CD8-positive, alpha-beta memory T cell (primary cell): ENCODE results near the gene NFATC3. TPM values are rescaled to one million over a fixed set of nuclear protein-coding genes. Genes with fewer than 3 reads are reported as not detected.

Experiments
- CTCF ChIA-PET: fragments of 350-600 bp; sonication (Branson Sonifier 250); formaldehyde crosslinking; loops from one replicate; lab custom pipeline; 2021; ENCODE audit warnings: antibody characterized with exemption; lab: Charles Lee
- POLR2A ChIA-PET: fragments of 350-600 bp; sonication (Branson Sonifier 250); formaldehyde crosslinking; loops from one replicate; lab custom pipeline; 2021; ENCODE audit warnings: antibody characterized with exemption; lab: Charles Lee
- DNase-seq, 5 donors: peaks; one replicate each; pipeline versions ENCODE4 v3.0.0 to v3.0.0-alpha.2; 2020 to 2022; ENCODE audit warnings: mixed read lengths in 1 of 5
- H3K27ac ChIP-seq: one replicate; pipeline ENCODE4 v1.7.0; 2013; ENCODE audit warnings: low read depth, mild to moderate bottlenecking, low read length, moderate library complexity
- H3K27me3 ChIP-seq: 2 replicates; pipeline ENCODE4 v1.7.0; 2013; ENCODE audit warnings: low read length, mild to moderate bottlenecking; ENCODE audit not compliant: insufficient read depth, poor library complexity, severe bottlenecking
- H3K36me3 ChIP-seq: 2 replicates; pipeline ENCODE4 v1.7.0; 2013; ENCODE audit warnings: mild to moderate bottlenecking, low read length, moderate library complexity; ENCODE audit not compliant: insufficient read depth
- H3K4me1 ChIP-seq: 2 replicates; pipeline ENCODE4 v1.7.0; 2013; ENCODE audit warnings: mild to moderate bottlenecking, low read length, moderate library complexity; ENCODE audit not compliant: insufficient read depth
- H3K4me3 ChIP-seq: 2 replicates; pipeline ENCODE4 v1.7.0; 2013; ENCODE audit warnings: mild to moderate bottlenecking, low read length
- H3K9me3 ChIP-seq: 2 replicates; pipeline ENCODE4 v1.7.0; 2013; ENCODE audit warnings: mild to moderate bottlenecking, low read length
- H3K27ac Mint-ChIP-seq, 8 donors: one replicate each; pipeline ENCODE4 v1.8.0; 2020 to 2021; ENCODE audit warnings: mixed read lengths in 8 of 8, mild to moderate bottlenecking in 6 of 8, inconsistent platforms in 3 of 8, moderate library complexity in 3 of 8
- H3K27me3 Mint-ChIP-seq, 2 donors: one replicate each; pipeline ENCODE4 v1.8.0; 2020 to 2021; ENCODE audit warnings: mixed read lengths in 2 of 2, mild to moderate bottlenecking in 1 of 2, moderate library complexity in 1 of 2
- H3K36me3 Mint-ChIP-seq, 3 donors: one replicate each; pipeline ENCODE4 v1.8.0; 2020 to 2021; ENCODE audit warnings: mixed read lengths in 3 of 3, inconsistent platforms in 1 of 3, mild to moderate bottlenecking in 1 of 3
- H3K4me1 Mint-ChIP-seq, 3 donors: one replicate each; pipeline ENCODE4 v1.8.0; 2020 to 2021; ENCODE audit warnings: mixed read lengths in 3 of 3, inconsistent platforms in 1 of 3, mild to moderate bottlenecking in 1 of 3
- H3K4me3 Mint-ChIP-seq, 7 donors: one replicate each; pipeline ENCODE4 v1.8.0; 2020 to 2021; ENCODE audit warnings: mixed read lengths in 7 of 7, mild to moderate bottlenecking in 6 of 7, moderate library complexity in 4 of 7, inconsistent platforms in 2 of 7
- H3K9me3 Mint-ChIP-seq, 5 donors: one replicate each; pipeline ENCODE4 v1.8.0; 2020 to 2022; ENCODE audit warnings: mixed read lengths in 5 of 5, mild to moderate bottlenecking in 3 of 5, moderate library complexity in 2 of 5, inconsistent platforms in 1 of 5
- polyA plus RNA-seq: library from polyadenylated mRNA; unstranded; fragments of 300-500 nt; fragmentation: Illumina TruSeq; gene quantifications from one replicate; pipeline ENCODE4 v1.2.3, GENCODE V29; 2021
- total RNA-seq, 2 experiments: library from RNA; stranded (reverse); gene quantifications; one replicate each; pipeline ENCODE4 v1.2.3, GENCODE V29; 2021

Gene NFATC3
- total and polyA plus RNA-seq, 3 experiments from 2014 or later, result 91.1 to 120 (median 95.9) TPM

DNA sequence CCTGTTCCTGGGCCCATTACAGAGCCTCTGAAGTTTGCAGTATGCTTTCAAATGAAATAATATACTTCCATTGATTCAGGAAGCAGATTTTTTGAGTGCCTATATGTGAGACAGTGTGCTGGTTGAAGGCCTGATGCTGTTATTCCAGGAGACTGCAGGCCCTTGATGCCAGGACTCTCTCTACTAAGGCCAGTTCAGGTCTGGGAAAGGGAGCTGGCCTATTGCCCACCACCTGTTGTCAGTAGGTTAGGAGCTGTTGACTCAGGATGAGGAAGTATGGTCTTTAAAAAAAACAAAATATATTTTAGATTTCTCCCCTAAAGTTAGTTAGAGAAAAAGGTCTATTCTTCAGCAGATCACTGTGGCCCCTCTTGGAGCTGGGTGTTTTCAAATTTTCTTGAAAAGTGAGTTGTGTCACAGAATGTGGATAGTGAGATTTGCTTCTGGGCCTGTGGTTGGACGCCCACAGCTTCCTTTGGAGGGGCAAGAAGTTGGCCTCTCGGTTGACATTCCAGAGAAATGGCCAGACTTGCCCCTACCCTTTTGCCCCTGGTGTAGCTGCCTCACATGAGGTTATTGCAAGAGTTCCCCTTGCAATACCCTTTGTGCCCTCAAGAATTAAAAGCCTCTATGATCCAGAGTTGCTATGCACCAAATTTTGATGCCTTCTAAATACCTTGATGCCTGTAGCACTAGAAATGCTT, 142.8 kb downstream of the NFATC3 start:
- Mint-ChIP-seq H3K4me1 (peaks cover 22 to 40% (median 39%) of the 10 kb centered on the region in 3 donors), H3K4me3 (peak overlapping the region in 2 of 7 donors; percentile 10 to 46), H3K9me3 (no peaks in the 10 kb centered on the region), H3K36me3 (peaks cover 0 to 54% (median 0%) of the 10 kb centered on the region in 3 donors), H3K27me3 (peaks cover 0 to 4% of the 10 kb centered on the region in 2 donors), H3K27ac (peak overlapping the region in 7 of 8 donors; percentile 38 to 85 (median 74))
- no peak overlapping the region for H3K27ac ChIP-seq
- DNase-seq, result no peak
- H3K27me3 ChIP-seq, result no peaks in the 10 kb centered on the region
- ChIA-PET POLR2A (interaction anchor here (1.5 kb wide), 1 partner anchor 135 kb away, joined by 7 read pairs; no protein-coding TSS in a partner anchor), CTCF (interaction anchor here (0.7 to 2.9 kb wide), 14 partner anchors 9 to 707 kb away, joined by 3 to 12 read pairs (median 4); partner anchors contain the start of genes PRMT7 and SLC7A6OS)
- H3K4me1 ChIP-seq, result peaks cover 32% of the 10 kb centered on the region
- no peaks in the 10 kb centered on the region for H3K9me3 ChIP-seq
- H3K36me3 ChIP-seq, result peaks cover 4% of the 10 kb centered on the region
- no peak overlapping the region for H3K4me3 ChIP-seq

DNA sequence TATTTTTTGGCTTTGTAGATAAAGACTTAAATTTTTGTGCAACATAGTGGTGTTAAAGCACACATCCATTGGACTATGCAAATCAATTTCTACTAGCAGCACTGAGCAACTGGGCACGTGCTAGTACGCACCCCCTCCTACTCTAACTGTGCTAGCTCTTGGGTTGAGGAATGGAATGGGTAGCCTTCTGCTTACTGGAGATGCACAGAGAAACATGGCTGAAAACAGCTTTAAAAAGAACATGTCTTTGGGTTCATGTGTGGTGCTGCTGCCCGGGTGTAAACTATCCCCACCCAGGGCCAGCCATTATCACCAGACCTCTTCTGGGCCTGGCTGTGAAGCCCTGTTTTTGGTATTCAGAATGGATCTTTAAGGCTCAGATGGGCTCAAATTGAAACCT, 143.5 kb downstream of the NFATC3 start:
- Histone ChIP-seq H3K27me3 (no peaks in the 10 kb centered on the region), H3K4me3 (no peak overlapping the region), H3K4me1 (peaks cover 32% of the 10 kb centered on the region), H3K9me3 (no peaks in the 10 kb centered on the region), H3K27ac (no peak overlapping the region), H3K36me3 (peaks cover 4% of the 10 kb centered on the region)
- ChIA-PET CTCF (interaction anchor here (0.7 to 2.9 kb wide), 13 partner anchors 9 to 707 kb away, joined by 3 to 12 read pairs (median 4); partner anchors contain the start of genes PRMT7 and SLC7A6OS), POLR2A (interaction anchor here (1.5 kb wide), 1 partner anchor 136 kb away, joined by 7 read pairs; no protein-coding TSS in a partner anchor)
- Mint-ChIP-seq H3K4me1 (peaks cover 24 to 43% (median 40%) of the 10 kb centered on the region in 3 donors), H3K27me3 (peaks cover 0 to 4% of the 10 kb centered on the region in 2 donors), H3K9me3 (no peaks in the 10 kb centered on the region), H3K27ac (peak overlapping the region in 3 of 8 donors; percentile 41 to 82 (median 74)), H3K36me3 (peaks cover 0 to 54% (median 0%) of the 10 kb centered on the region in 3 donors), H3K4me3 (no peak overlapping the region)
- no peak for DNase-seq

DNA sequence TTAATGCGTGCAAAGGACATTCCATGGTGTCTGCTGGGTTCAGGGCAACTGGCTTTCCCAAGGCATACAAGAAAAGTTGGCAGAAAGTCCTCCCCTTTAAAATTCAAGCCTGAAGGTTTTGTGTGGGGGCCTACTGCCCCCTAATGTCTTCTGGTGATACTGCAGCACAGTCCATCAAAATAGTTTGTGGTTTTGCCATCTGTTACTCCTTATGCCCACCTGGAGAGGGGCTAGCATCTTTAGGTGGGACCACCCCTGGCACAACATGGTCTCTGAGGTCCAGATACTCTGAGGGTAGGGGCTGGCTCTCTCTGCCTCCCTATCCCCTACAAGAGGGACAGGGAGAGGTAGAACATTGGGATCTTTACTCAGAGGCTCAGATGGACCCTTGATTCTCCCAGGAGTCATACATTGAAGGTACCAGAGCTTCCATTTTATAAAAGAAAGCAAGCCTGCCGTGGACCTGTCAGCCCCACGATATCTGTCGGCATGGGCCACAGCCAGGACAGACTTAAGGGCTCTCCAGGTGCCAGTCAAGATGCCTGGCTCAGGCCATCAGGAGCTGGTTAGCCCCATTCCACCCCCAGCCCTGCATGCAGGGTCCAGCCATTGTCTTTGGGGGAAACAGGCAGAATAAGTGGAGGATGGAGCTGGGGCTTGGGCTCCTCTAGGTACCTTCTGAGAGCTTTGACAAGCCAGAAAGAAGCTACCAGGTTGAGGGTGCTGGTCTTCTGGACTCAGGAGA, 144.4 kb downstream of the NFATC3 start:
- POLR2A ChIA-PET, result interaction anchor here (0.9 kb wide), 1 partner anchor 169 kb away, joined by 5 read pairs; no protein-coding TSS in a partner anchor
- Mint-ChIP-seq H3K27me3 (peaks cover 0 to 4% of the 10 kb centered on the region in 2 donors), H3K36me3 (peaks cover 0 to 52% (median 0%) of the 10 kb centered on the region in 3 donors), H3K4me3 (peak overlapping the region in 1 of 7 donors; percentile 27), H3K27ac (peak overlapping the region; percentile 32 to 93 (median 74)), H3K9me3 (peaks cover 0 to under 1% (median 0%) of the 10 kb centered on the region in 5 donors), H3K4me1 (peaks cover 26 to 45% (median 42%) of the 10 kb centered on the region in 3 donors)
- H3K27ac ChIP-seq, result no peak overlapping the region
- H3K9me3 ChIP-seq, result no peaks in the 10 kb centered on the region
- H3K4me1 ChIP-seq, result peaks cover 32% of the 10 kb centered on the region
- CTCF ChIA-PET, result interaction anchor here (0.7 to 2.8 kb wide), 10 partner anchors 14 to 346 kb away, joined by 3 to 11 read pairs (median 4); no protein-coding TSS in a partner anchor
- H3K36me3 ChIP-seq, result peaks cover 4% of the 10 kb centered on the region
- H3K27me3 ChIP-seq, result no peaks in the 10 kb centered on the region
- peak in 4 of 5 donors; percentile 40 to 61 (median 48) for DNase-seq
- H3K4me3 ChIP-seq, result no peak overlapping the region

DNA sequence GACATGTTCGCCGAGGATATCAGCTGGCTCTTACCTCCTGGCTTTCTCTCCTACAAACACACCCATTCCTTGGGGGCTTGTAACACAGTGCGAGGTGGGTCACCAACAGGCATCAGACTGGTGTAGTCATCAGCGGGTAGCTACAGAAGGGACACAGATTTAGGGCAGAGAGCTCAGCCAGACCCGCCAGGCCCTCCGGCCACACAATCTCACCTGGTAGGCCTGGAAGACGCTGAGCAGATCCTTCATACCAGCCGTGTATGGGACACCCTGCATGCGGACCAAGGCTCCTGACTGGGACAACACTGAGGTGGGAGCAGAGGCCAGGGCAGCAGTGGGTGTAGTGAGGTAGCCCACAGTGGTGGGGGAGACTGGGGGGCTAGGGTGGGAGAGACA, 145.0 kb downstream of the NFATC3 start:
- peaks cover 0 to 4% of the 10 kb centered on the region in 2 donors for H3K27me3 Mint-ChIP-seq
- H3K9me3 ChIP-seq, result no peaks in the 10 kb centered on the region
- H3K27me3 ChIP-seq, result no peaks in the 10 kb centered on the region
- peaks cover 0 to 3% (median 0%) of the 10 kb centered on the region in 5 donors for H3K9me3 Mint-ChIP-seq
- H3K36me3 Mint-ChIP-seq, result peaks cover 0 to 51% (median 0%) of the 10 kb centered on the region in 3 donors
- peaks cover 32% of the 10 kb centered on the region for H3K4me1 ChIP-seq
- peaks cover 27 to 48% (median 42%) of the 10 kb centered on the region in 3 donors for H3K4me1 Mint-ChIP-seq
- CTCF ChIA-PET, result interaction anchor here (0.7 to 2.8 kb wide), 10 partner anchors 15 to 346 kb away, joined by 3 to 11 read pairs (median 4); no protein-coding TSS in a partner anchor
- no peak for DNase-seq
- no peak overlapping the region for H3K4me3 Mint-ChIP-seq
- no peak overlapping the region for H3K4me3 ChIP-seq
- POLR2A ChIA-PET, result interaction anchor here (0.9 kb wide), 1 partner anchor 170 kb away, joined by 5 read pairs; no protein-coding TSS in a partner anchor
- peak overlapping the region in 2 of 8 donors; percentile 27 to 74 for H3K27ac Mint-ChIP-seq
- peaks cover 4% of the 10 kb centered on the region for H3K36me3 ChIP-seq
- H3K27ac ChIP-seq, result no peak overlapping the region

DNA sequence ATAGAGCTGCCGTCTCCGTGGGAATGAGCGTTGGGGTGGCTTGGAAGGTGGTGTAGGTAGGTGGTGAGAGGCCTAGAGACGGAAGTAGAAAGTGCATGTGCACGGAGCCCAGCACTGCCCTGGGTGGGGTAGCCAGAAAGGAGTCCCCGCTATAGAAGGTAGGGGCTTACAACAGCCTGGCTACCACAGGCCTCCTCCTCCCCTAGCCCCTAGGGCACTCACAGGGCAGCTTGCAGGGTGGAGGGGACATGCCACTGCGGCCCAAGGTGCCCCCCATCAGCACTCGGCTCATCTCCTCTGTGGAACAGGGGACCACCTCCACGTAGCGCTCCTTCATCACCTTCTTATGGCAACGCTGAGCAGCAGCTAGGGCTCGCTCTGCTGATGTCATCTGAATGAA, 145.8 kb downstream of the NFATC3 start:
- H3K27ac Mint-ChIP-seq, result peak overlapping the region in 2 of 8 donors; percentile 5 to 25
- DNase-seq, result no peak
- ChIA-PET POLR2A (no interaction called here), CTCF (interaction anchor here (1.4 to 2.0 kb wide), 4 partner anchors 16 to 347 kb away, joined by 4 to 8 read pairs (median 6); no protein-coding TSS in a partner anchor)
- Histone ChIP-seq H3K27ac (no peak overlapping the region), H3K36me3 (peaks cover 4% of the 10 kb centered on the region), H3K4me3 (no peak overlapping the region), H3K27me3 (no peaks in the 10 kb centered on the region), H3K9me3 (no peaks in the 10 kb centered on the region), H3K4me1 (peaks cover 28% of the 10 kb centered on the region)
- peak overlapping the region in 1 of 7 donors; percentile 6 for H3K4me3 Mint-ChIP-seq
- peaks cover 0 to 4% of the 10 kb centered on the region in 2 donors for H3K27me3 Mint-ChIP-seq
- H3K4me1 Mint-ChIP-seq, result peaks cover 19 to 42% (median 34%) of the 10 kb centered on the region in 3 donors
- H3K36me3 Mint-ChIP-seq, result peaks cover 0 to 43% (median 0%) of the 10 kb centered on the region in 3 donors
- H3K9me3 Mint-ChIP-seq, result peaks cover 0 to 3% (median 0%) of the 10 kb centered on the region in 5 donors

DNA sequence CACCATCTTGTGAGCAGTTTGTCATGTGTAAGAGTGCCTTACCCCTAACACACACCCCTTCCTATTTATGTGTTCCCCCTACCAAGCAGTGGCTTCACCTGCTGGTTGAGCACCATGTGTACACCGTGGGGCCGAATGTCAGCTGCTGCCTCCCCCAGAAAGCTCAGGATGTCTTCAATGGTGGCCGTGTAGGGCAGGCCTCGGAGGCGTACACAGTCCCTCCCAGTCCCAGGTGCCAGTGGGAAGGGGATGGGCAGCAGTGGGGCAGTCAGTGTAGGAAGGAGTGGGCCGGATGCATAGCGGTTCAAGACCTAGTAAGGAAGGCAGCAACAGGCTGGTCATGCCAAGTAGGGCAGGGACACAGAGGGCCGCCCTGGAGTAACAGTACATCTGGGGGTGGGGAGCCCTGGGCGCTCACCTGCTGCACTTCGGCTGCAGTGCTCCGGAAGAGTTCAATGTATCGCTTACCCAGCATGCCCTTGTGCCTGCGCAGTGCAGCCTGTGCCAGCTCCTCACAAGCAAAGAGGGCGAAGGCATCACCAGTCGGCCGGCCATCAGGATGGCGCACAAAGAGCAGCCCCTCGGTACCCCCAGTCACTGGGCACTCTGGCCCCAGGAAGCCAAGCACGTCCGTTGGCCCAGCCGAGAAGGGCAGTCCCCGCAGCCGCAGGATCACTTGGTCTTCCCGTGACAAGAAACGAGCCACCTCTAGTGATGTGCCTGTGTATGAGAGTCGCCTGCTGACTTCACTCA, 146.4 kb downstream of the NFATC3 start:
- no peak for DNase-seq
- peaks cover 0 to 3% (median 0%) of the 10 kb centered on the region in 5 donors for H3K9me3 Mint-ChIP-seq
- peaks cover 0 to 37% (median 0%) of the 10 kb centered on the region in 3 donors for H3K36me3 Mint-ChIP-seq
- peaks cover 23 to 40% (median 35%) of the 10 kb centered on the region in 3 donors for H3K4me1 Mint-ChIP-seq
- CTCF ChIA-PET, result interaction anchor here (1.5 kb wide), 1 partner anchor 147 kb away, joined by 6 read pairs; no protein-coding TSS in a partner anchor
- Histone ChIP-seq H3K4me1 (peaks cover 25% of the 10 kb centered on the region), H3K4me3 (no peak overlapping the region), H3K27ac (no peak overlapping the region), H3K27me3 (no peaks in the 10 kb centered on the region), H3K36me3 (peaks cover 4% of the 10 kb centered on the region), H3K9me3 (no peaks in the 10 kb centered on the region)
- peak overlapping the region in 3 of 8 donors; percentile 25 to 46 (median 41) for H3K27ac Mint-ChIP-seq
- H3K4me3 Mint-ChIP-seq, result no peak overlapping the region
- H3K27me3 Mint-ChIP-seq, result peaks cover 0 to 6% of the 10 kb centered on the region in 2 donors
- POLR2A ChIA-PET, result no interaction called here

DNA sequence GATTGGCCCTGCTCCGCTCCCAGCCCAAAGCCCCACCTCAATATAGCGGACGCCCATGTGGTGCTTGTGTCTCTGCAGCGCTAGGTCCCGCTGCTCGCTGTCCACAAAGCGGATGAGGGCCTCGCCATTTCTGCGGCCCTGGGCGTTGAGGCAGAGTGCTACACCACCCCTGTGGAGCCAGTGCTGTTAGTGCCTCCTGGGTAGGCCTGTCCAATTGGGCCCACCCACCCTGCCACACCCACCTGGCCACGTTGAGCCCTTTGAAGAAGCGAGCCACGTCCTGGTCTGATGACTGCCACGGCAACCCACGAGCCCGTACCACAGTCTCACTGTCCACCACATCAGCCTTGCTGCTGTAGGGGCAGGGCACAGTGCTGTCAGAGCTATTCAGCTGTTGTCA, 147.2 kb downstream of the NFATC3 start:
- Mint-ChIP-seq H3K4me1 (peaks cover 26 to 39% (median 33%) of the 10 kb centered on the region in 3 donors), H3K4me3 (peak overlapping the region in 1 of 7 donors; percentile 53), H3K27me3 (peaks cover 0 to 8% of the 10 kb centered on the region in 2 donors), H3K9me3 (peaks cover 0 to 3% (median 0%) of the 10 kb centered on the region in 5 donors), H3K36me3 (peaks cover 0 to 30% (median 0%) of the 10 kb centered on the region in 3 donors), H3K27ac (peak overlapping the region in 2 of 8 donors; percentile 39 to 50)
- Histone ChIP-seq H3K4me1 (peaks cover 23% of the 10 kb centered on the region), H3K27ac (no peak overlapping the region), H3K36me3 (peaks cover 4% of the 10 kb centered on the region), H3K27me3 (no peaks in the 10 kb centered on the region), H3K4me3 (no peak overlapping the region), H3K9me3 (no peaks in the 10 kb centered on the region)
- no peak for DNase-seq
- POLR2A ChIA-PET, result no interaction called here
- CTCF ChIA-PET, result interaction anchor here (1.2 to 1.4 kb wide), 2 partner anchors 164 to 233 kb away, joined by 3 read pairs; partner anchors contain the start of gene DPEP2
